Gastroesophageal sphincter (tissue), 4 donors: Measurements from ENCODE around the gene ALG6. TPM values are rescaled to one million over a fixed set of nuclear protein-coding genes. Genes with fewer than 3 reads are reported as not detected.

ENCODE experiments used
- ATAC-seq: fragments of 150-250 bp; one replicate; pipeline ENCODE4 v1.9.1; 2016; ENCODE audit warnings: mild to moderate bottlenecking, moderate library complexity
- H3K27ac ChIP-seq, 4 donors: fragments of 200-600 bp; sonication (generic) in 3 of 4; 1 replicate in 3 of 4; 2 replicates in 1 of 4; pipeline ENCODE4 v1.5.1; 2016 to 2019
- H3K27me3 ChIP-seq: fragments of 200-600 bp; sonication (generic); one replicate; pipeline ENCODE4 v1.5.1; 2019
- H3K36me3 ChIP-seq, 2 donors: fragments of 200-600 bp; sonication (generic); one replicate each; pipeline ENCODE4 v1.5.1; 2019; ENCODE audit warnings: control low read depth in 1 of 2
- H3K4me1 ChIP-seq, 3 donors: fragments of 200-600 bp; sonication (generic); 1 replicate in 2 of 3; 2 replicates in 1 of 3; pipeline ENCODE4 v1.5.1; 2016 to 2019; ENCODE audit warnings: control low read depth in 2 of 3
- H3K4me3 ChIP-seq, 2 donors: fragments of 200-600 bp; sonication (generic); one replicate each; pipeline ENCODE4 v1.5.1; 2019; ENCODE audit warnings: mild to moderate bottlenecking in 1 of 2, moderate library complexity in 1 of 2
- H3K9me3 ChIP-seq, 3 donors: fragments of 200-600 bp; sonication (generic); one replicate each; pipeline ENCODE4 v1.5.1; 2017 to 2019; ENCODE audit warnings: control low read depth in 2 of 3
- CTCF ChIP-seq, 4 experiments: fragments of 200-600 bp in 2 of 4; fragments of 450-650 bp in 2 of 4; sonication (generic) in 1 of 4; IDR thresholded peaks; one replicate each; pipeline ENCODE4 v1.5.1; 2017 to 2019; ENCODE audit warnings: antibody characterized with exemption in 4 of 4, mild to moderate bottlenecking in 2 of 4, moderate library complexity in 2 of 4
- EP300 ChIP-seq: sonication (generic); formaldehyde crosslinking; IDR thresholded peaks from one replicate; pipeline ENCODE4 v1.6.1; 2017; ENCODE audit warnings: antibody characterized with exemption, mild to moderate bottlenecking
- POLR2A ChIP-seq, 2 donors: fragments of 450-650 bp; IDR thresholded peaks; one replicate each; pipeline ENCODE4 v1.6.1; 2017; ENCODE audit warnings: antibody characterized with exemption in 2 of 2, mild to moderate bottlenecking in 2 of 2, moderate library complexity in 1 of 2
- POLR2AphosphoS5 ChIP-seq: sonication (generic); formaldehyde crosslinking; IDR thresholded peaks from one replicate; pipeline ENCODE4 v1.6.1; 2017; ENCODE audit warnings: antibody characterized with exemption
- WGBS, 2 donors: methylation state at CpG; one replicate each; pipeline ENCODE4 v1.1.5; 2018; ENCODE audit warnings: low coverage in 1 of 2; 5-methylcytosine and 5-hydroxymethylcytosine counted together
- total RNA-seq, 4 donors: library from RNA; depleted of rRNA; stranded (reverse); fragments of >200 nt; gene quantifications; one replicate each; pipeline ENCODE4 v1.1.0, GENCODE V29; 2016

ALG6 gene
- total RNA-seq, 4 donors from 2014 or later, result 4.6 to 9.0 (median 5.7) TPM

- TF ChIP-seq POLR2A (IDR thresholded peaks at IDR 0.05), result no peak
- TF ChIP-seq POLR2AphosphoS5, result no peak
- no peak for TF ChIP-seq EP300
- no peak for TF ChIP-seq CTCF (IDR thresholded peaks at IDR 0.05)
- Histone ChIP-seq H3K36me3 (peaks cover 0 to 16% of the 10 kb centered on the region in 2 donors), H3K4me3 (no peak overlapping the region), H3K27me3 (no peaks in the 10 kb centered on the region), H3K27ac (no peak overlapping the region), H3K4me1 (no peaks in the 10 kb centered on the region), H3K9me3 (no peaks in the 10 kb centered on the region)
- 95 to 100% methylated on average over 2 of the region's 2 CpGs for WGBS, 2 donors
- ATAC-seq, result no peak
Observed at GRCh38 chr1:63423649-63424048, 56.2 kb downstream of the ALG6 start.

- TF ChIP-seq POLR2A (IDR thresholded peaks at IDR 0.05) (no peak), POLR2AphosphoS5 (no peak), CTCF (IDR thresholded peaks at IDR 0.05) (no peak), EP300 (no peak)
- H3K9me3 ChIP-seq, result peaks cover 0 to 14% (median 0%) of the 10 kb centered on the region in 3 donors
- no peak for ATAC-seq
- H3K27me3 ChIP-seq, result no peaks in the 10 kb centered on the region
- H3K27ac ChIP-seq, result no peak overlapping the region
- peaks cover 0 to 27% of the 10 kb centered on the region in 2 donors for H3K36me3 ChIP-seq
- no peak overlapping the region for H3K4me3 ChIP-seq
- no peaks in the 10 kb centered on the region for H3K4me1 ChIP-seq
Observed at GRCh38 chr1:63428815-63429214, 61.4 kb downstream of the ALG6 start.

GRCh38 chr1:63429281-63429680 lies 61.9 kb downstream of the ALG6 start:
- no peak for ATAC-seq
- Histone ChIP-seq H3K4me1 (no peaks in the 10 kb centered on the region), H3K4me3 (no peak overlapping the region), H3K27ac (no peak overlapping the region), H3K9me3 (peaks cover 0 to 14% (median 0%) of the 10 kb centered on the region in 3 donors), H3K36me3 (peaks cover 0 to 27% of the 10 kb centered on the region in 2 donors), H3K27me3 (no peaks in the 10 kb centered on the region)
- TF ChIP-seq CTCF (IDR thresholded peaks at IDR 0.05), result no peak
- TF ChIP-seq POLR2AphosphoS5, result no peak
- TF ChIP-seq POLR2A (IDR thresholded peaks at IDR 0.05), result no peak
- no peak for TF ChIP-seq EP300

GRCh38 chr1:63435161-63435560 lies 67.7 kb downstream of the ALG6 start:
- H3K27me3 ChIP-seq, result no peaks in the 10 kb centered on the region
- no peak for TF ChIP-seq CTCF (IDR thresholded peaks at IDR 0.05)
- TF ChIP-seq POLR2A (IDR thresholded peaks at IDR 0.05), result no peak
- TF ChIP-seq POLR2AphosphoS5, result no peak
- no peak for TF ChIP-seq EP300
- WGBS, 2 donors, result 40 to 61% methylated on average over 4 of the region's 4 CpGs
- H3K27ac ChIP-seq, result no peak overlapping the region
- H3K4me1 ChIP-seq, result no peaks in the 10 kb centered on the region
- no peak for ATAC-seq
- H3K4me3 ChIP-seq, result no peak overlapping the region
- peaks cover 0 to 10% (median 0%) of the 10 kb centered on the region in 3 donors for H3K9me3 ChIP-seq
- peaks cover 0 to 7% of the 10 kb centered on the region in 2 donors for H3K36me3 ChIP-seq

- no peaks in the 10 kb centered on the region for H3K27me3 ChIP-seq
- TF ChIP-seq CTCF (IDR thresholded peaks at IDR 0.05), result no peak
- no peaks in the 10 kb centered on the region for H3K4me1 ChIP-seq
- no peaks in the 10 kb centered on the region for H3K9me3 ChIP-seq
- no peak for ATAC-seq
- H3K36me3 ChIP-seq, result no peaks in the 10 kb centered on the region
- H3K4me3 ChIP-seq, result no peak overlapping the region
- no peak overlapping the region for H3K27ac ChIP-seq
Observed at GRCh38 chr1:63442141-63442475, 74.7 kb downstream of the ALG6 start.
